H1 (cell line): ENCODE measurements around the gene KLHL14. TPM values are rescaled to one million over a fixed set of nuclear protein-coding genes. Genes with fewer than 3 reads are reported as not detected.

Source experiments
- CTCF ChIA-PET: fragments of 300-600 bp; sonication (Branson Sonifier 250); formaldehyde crosslinking; loops from one replicate; lab custom pipeline; 2021; ENCODE audit not compliant: partially characterized antibody; lab: Charles Lee
- POLR2A ChIA-PET: fragments of 300-600 bp; sonication (Branson Sonifier 250); formaldehyde crosslinking; loops from one replicate; lab custom pipeline; 2021; ENCODE audit warnings: inconsistent platforms; ENCODE audit not compliant: partially characterized antibody; lab: Charles Lee
- DNase-seq, 2 experiments: peaks; one replicate each; pipeline versions ENCODE4 v3.0.0 to v3.0.0-alpha.2; 2010 to 2022; ENCODE audit warnings: low spot score in 2 of 2, low read depth in 1 of 2, mixed read lengths in 1 of 2
- FAIRE-seq: peaks from 2 replicates; lab custom pipeline; 2011; peaks lifted over from hg19 to GRCh38; lab: Jason Lieb, UNC
- H2AFZ ChIP-seq: 2 replicates; pipeline ENCODE4 v1.8.1; 2012; ENCODE audit warnings: low read length, inconsistent platforms
- H2AK5ac ChIP-seq: 2 replicates; pipeline ENCODE4 v1.6.1; 2013; ENCODE audit warnings: low read depth, low read length
- H2BK120ac ChIP-seq: replicated peaks from 2 replicates; pipeline ENCODE3; 2013; ENCODE audit warnings: low read depth, low read length, inconsistent platforms
- H2BK12ac ChIP-seq: 2 replicates; pipeline ENCODE4 v1.6.1; 2013; ENCODE audit warnings: low read depth, low read length
- H2BK15ac ChIP-seq: 2 replicates; pipeline ENCODE4 v1.6.1; 2013; ENCODE audit warnings: low read length
- H2BK20ac ChIP-seq: 2 replicates; pipeline ENCODE4 v1.6.1; 2013; ENCODE audit warnings: low read length
- H2BK5ac ChIP-seq: 2 replicates; pipeline ENCODE4 v1.6.1; 2013; ENCODE audit warnings: low read depth, low read length
- H3K14ac ChIP-seq: 2 replicates; pipeline ENCODE4 v1.6.1; 2013; ENCODE audit warnings: inconsistent platforms; ENCODE audit not compliant: insufficient read length
- H3K18ac ChIP-seq: 2 replicates; pipeline ENCODE4 v1.6.1; 2013; ENCODE audit warnings: low read length; ENCODE audit errors: extremely low read depth
- H3K23ac ChIP-seq: 2 replicates; pipeline ENCODE4 v1.6.1; 2013; ENCODE audit warnings: inconsistent platforms; ENCODE audit not compliant: insufficient read length
- H3K23me2 ChIP-seq: 2 replicates; pipeline ENCODE4 v1.6.1; 2013; ENCODE audit warnings: low read depth, low read length
- H3K27ac ChIP-seq: 2 replicates; pipeline ENCODE4 v1.6.1; 2011; ENCODE audit warnings: low read depth, low read length, inconsistent platforms
- H3K27me3 ChIP-seq, 4 experiments: replicated peaks in 1 of 4; 1 replicate in 1 of 4; 2 replicates in 3 of 4; pipeline versions ENCODE4 v1.6.1 to v1.8.1; 2011 to 2013; ENCODE audit warnings: low read length in 3 of 4, mild to moderate bottlenecking in 3 of 4, inconsistent platforms in 2 of 4, mixed read lengths in 2 of 4, moderate library complexity in 1 of 4; ENCODE audit not compliant: control insufficient read depth in 3 of 4, insufficient read depth in 3 of 4; ENCODE audit errors: extremely low read depth in 1 of 4
- H3K36me3 ChIP-seq, 4 experiments: 2 replicates each; pipeline versions ENCODE4 v1.6.1 to v1.8.1; 2011 to 2013; ENCODE audit warnings: mild to moderate bottlenecking in 4 of 4, low read length in 3 of 4, moderate library complexity in 2 of 4, control low read depth in 1 of 4, inconsistent platforms in 1 of 4; ENCODE audit not compliant: insufficient read depth in 4 of 4, control insufficient read depth in 2 of 4
- H3K4ac ChIP-seq: replicated peaks from 2 replicates; pipeline ENCODE3; 2013; ENCODE audit warnings: low read length, low read depth, mixed read lengths, inconsistent platforms; ENCODE audit not compliant: insufficient read length
- H3K4me1 ChIP-seq, 4 experiments: replicated peaks in 1 of 4; 1 replicate in 1 of 4; 2 replicates in 3 of 4; pipeline versions ENCODE4 v1.6.1 to v1.8.1; 2011 to 2013; ENCODE audit warnings: low read length in 3 of 4, inconsistent platforms in 2 of 4, mixed read lengths in 1 of 4; ENCODE audit not compliant: insufficient read depth in 4 of 4, control insufficient read depth in 3 of 4
- H3K4me2 ChIP-seq, 2 experiments: 2 replicates each; pipeline versions ENCODE4 v1.6.1 to v1.8.1; 2011 to 2013; ENCODE audit warnings: low read depth in 2 of 2, low read length in 2 of 2, control low read depth in 1 of 2, inconsistent platforms in 1 of 2, mild to moderate bottlenecking in 1 of 2; ENCODE audit not compliant: insufficient read depth in 1 of 2
- H3K4me3 ChIP-seq, 4 experiments: fragments of 200-600, 300-600 bp in 1 of 4; sonication (generic), shearing (Covaris generic), sonication (Bioruptor Twin) in 1 of 4; 2 replicates each; pipeline versions ENCODE4 v1.5.1 to v1.8.1; 2011 to 2016; ENCODE audit warnings: low read length in 4 of 4, low read depth in 3 of 4, control low read depth in 2 of 4, inconsistent platforms in 2 of 4, mild to moderate bottlenecking in 2 of 4, mixed read lengths in 1 of 4, moderate library complexity in 1 of 4; ENCODE audit not compliant: insufficient read depth in 2 of 4; ENCODE audit errors: extremely low read depth in 1 of 4
- H3K56ac ChIP-seq: replicated peaks from 2 replicates; pipeline ENCODE3; 2013; ENCODE audit warnings: low read depth, mild to moderate bottlenecking, mixed read lengths, low read length, inconsistent platforms; ENCODE audit not compliant: insufficient read length
- H3K79me1 ChIP-seq: 2 replicates; pipeline ENCODE4 v1.6.1; 2013; ENCODE audit warnings: low read depth, low read length, control low read depth
- H3K79me2 ChIP-seq, 2 experiments: 2 replicates each; pipeline versions ENCODE4 v1.6.1 to v1.8.1; 2012 to 2013; ENCODE audit warnings: low read length in 2 of 2, mild to moderate bottlenecking in 2 of 2, inconsistent platforms in 1 of 2; ENCODE audit not compliant: insufficient read depth in 2 of 2, control insufficient read depth in 1 of 2
- H3K9ac ChIP-seq, 4 experiments: replicated peaks in 1 of 4; 1 replicate in 1 of 4; 2 replicates in 3 of 4; pipeline versions ENCODE4 v1.6.1 to v1.8.1; 2011 to 2013; ENCODE audit warnings: low read depth in 3 of 4, low read length in 3 of 4, control low read depth in 2 of 4, mild to moderate bottlenecking in 2 of 4, moderate library complexity in 2 of 4, inconsistent platforms in 1 of 4; ENCODE audit errors: extremely low read depth in 1 of 4
- H3K9me3 ChIP-seq, 2 experiments: 2 replicates each; pipeline versions ENCODE4 v1.6.1 to v1.8.1; 2012 to 2013; ENCODE audit warnings: mild to moderate bottlenecking in 2 of 2, moderate library complexity in 2 of 2, control low read depth in 1 of 2, inconsistent platforms in 1 of 2, low read depth in 1 of 2, low read length in 1 of 2, mixed read lengths in 1 of 2; ENCODE audit not compliant: insufficient read depth in 2 of 2
- H4K20me1 ChIP-seq, 2 experiments: replicated peaks in 1 of 2; 2 replicates each; pipeline versions ENCODE3 to v1.8.1; 2011 to 2013; ENCODE audit warnings: inconsistent platforms in 2 of 2, low read length in 2 of 2, mild to moderate bottlenecking in 1 of 2; ENCODE audit not compliant: insufficient read depth in 2 of 2, control insufficient read depth in 1 of 2
- H4K5ac ChIP-seq: 2 replicates; pipeline ENCODE4 v1.6.1; 2013; ENCODE audit warnings: low read length, low read depth, mixed read lengths, inconsistent platforms; ENCODE audit not compliant: insufficient read length
- H4K8ac ChIP-seq: 2 replicates; pipeline ENCODE4 v1.8.0; 2013; ENCODE audit warnings: mild to moderate bottlenecking, moderate library complexity, low read length, inconsistent platforms; ENCODE audit not compliant: insufficient read depth; ENCODE audit errors: extremely low read depth
- H4K91ac ChIP-seq: replicated peaks from 2 replicates; pipeline ENCODE3; 2013; ENCODE audit warnings: low read length, mixed read lengths, inconsistent platforms; ENCODE audit not compliant: insufficient read length
- CEBPB ChIP-seq: IDR thresholded peaks from 2 replicates; pipeline ENCODE4 v1.6.1; 2012; ENCODE audit warnings: low read depth, low read length
- SIRT6 ChIP-seq: IDR thresholded peaks from one replicate; pipeline ENCODE4 v1.7.1; 2012; ENCODE audit warnings: low read length, inconsistent platforms
- TAF7 ChIP-seq: optimal IDR thresholded peaks from 2 replicates; pipeline ENCODE3; 2011; ENCODE audit warnings: low read depth, mild to moderate bottlenecking, inconsistent platforms, low read length, moderate library complexity, borderline replicate concordance
- TBP ChIP-seq: IDR thresholded peaks from 2 replicates; pipeline ENCODE4 v1.6.1; 2011; ENCODE audit warnings: low read depth, low read length, improper control_type of control experiment
- TEAD4 ChIP-seq: IDR thresholded peaks from 2 replicates; pipeline ENCODE4 v1.6.1; 2012; ENCODE audit warnings: low read depth, low read length, inconsistent platforms, mixed read lengths
- ZNF274 ChIP-seq: IDR thresholded peaks from 2 replicates; pipeline ENCODE4 v1.7.0; 2012; ENCODE audit warnings: low read length, borderline replicate concordance; ENCODE audit errors: extremely low read depth
- WGBS, 2 experiments: shearing (Covaris generic) in 1 of 2; methylation state at CpG; one replicate each; pipeline versions ENCODE4 v1.1.6 to v1.1.7; 2013 to 2015; ENCODE audit warnings: low lambda C conversion rate in 2 of 2, mixed read lengths in 2 of 2, inconsistent platforms in 1 of 2, low coverage in 1 of 2, missing lambda C conversion rate in 1 of 2; ENCODE audit not compliant: insufficient replicate concordance in 2 of 2, insufficient coverage in 1 of 2, insufficient read length in 1 of 2; ENCODE audit errors: extremely low coverage in 1 of 2, missing lambda C conversion rate in 1 of 2; 5-methylcytosine and 5-hydroxymethylcytosine counted together
- polyA plus RNA-seq, 7 experiments: library from polyadenylated mRNA; depleted of rRNA in 3 of 7; stranded (reverse) in 5 of 7; unstranded in 2 of 7; fragments of >200 nt in 5 of 7; fragments of 200-250 nt in 2 of 7; gene quantifications; 1 replicate in 5 of 7; 2 replicates in 1 of 7; 4 replicates in 1 of 7; pipeline versions ENCODE4 v1.2.1 to v1.2.3, GENCODE V29; 2011 to 2013; ENCODE audit warnings: missing spikeins in 2 of 7, mixed read lengths in 2 of 7
- total RNA-seq: library from RNA; stranded (reverse); fragmentation: NEBNext Ultra II Directional; extraction: Animal tissue kit (Norgen Biotek cat#: 25700); gene quantifications from 2 replicates; pipeline ENCODE4 v1.2.1, GENCODE V29; 2021
- TF ChIP-seq, protein P1 (sequence below): IDR thresholded peaks from 2 replicates; pipeline ENCODE4 v1.6.1; 2012; ENCODE audit warnings: inconsistent platforms

The KLHL14 gene
- total and polyA plus RNA-seq, 2 of the 8 experiments (the other 6 are each of a cell fraction or from before 2014, with no cell fraction given), result 1.1 to 1.2 TPM

- H4K5ac ChIP-seq, result no peak overlapping the region
- H3K23ac ChIP-seq, result no peak overlapping the region
- no peak overlapping the region for H4K8ac ChIP-seq
- no peaks in the 10 kb centered on the region for H4K20me1 ChIP-seq
- no peak overlapping the region for H2BK5ac ChIP-seq
- ChIA-PET POLR2A (no interaction called here), CTCF (interaction anchor here (0.5 to 1.7 kb wide), 5 partner anchors 13 to 483 kb away, joined by 3 to 4 read pairs (median 4); no protein-coding TSS in a partner anchor)
- H3K14ac ChIP-seq, result no peak overlapping the region
- H3K36me3 ChIP-seq, result no peaks in the 10 kb centered on the region
- no peak overlapping the region for H3K9ac ChIP-seq
- H3K79me2 ChIP-seq, result no peaks in the 10 kb centered on the region
- H2AK5ac ChIP-seq, result no peak overlapping the region
- FAIRE-seq, result no peak
- no peak overlapping the region for H3K56ac ChIP-seq
- H3K18ac ChIP-seq, result no peak overlapping the region
- no peak overlapping the region for H3K4me2 ChIP-seq
- H4K91ac ChIP-seq, result no peak overlapping the region
- no peak overlapping the region for H2AFZ ChIP-seq
- no peak overlapping the region for H2BK15ac ChIP-seq
- WGBS, 2 experiments, result 91% methylated on average over 2 of the region's 2 CpGs; no CpG with 5 or more reads in 1 of the 2 experiments
- no peak overlapping the region for H3K27ac ChIP-seq
- TF ChIP-seq CEBPB (no peak), TAF7 (no peak), ZNF274 (no peak), TEAD4 (no peak), TBP (no peak), SIRT6 (no peak)
- TF ChIP-seq, protein P1, sequence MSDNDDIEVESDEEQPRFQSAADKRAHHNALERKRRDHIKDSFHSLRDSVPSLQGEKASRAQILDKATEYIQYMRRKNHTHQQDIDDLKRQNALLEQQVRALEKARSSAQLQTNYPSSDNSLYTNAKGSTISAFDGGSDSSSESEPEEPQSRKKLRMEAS, result no peak
- TF ChIP-seq, all 59 proteins: peak for 0
- no peak overlapping the region for H2BK120ac ChIP-seq
- H3K4me1 ChIP-seq, result no peaks in the 10 kb centered on the region
- H2BK12ac ChIP-seq, result no peak overlapping the region
- H3K9me3 ChIP-seq, result no peaks in the 10 kb centered on the region
- no peak overlapping the region for H3K4ac ChIP-seq
- H3K4me3 ChIP-seq, result no peak overlapping the region
- H2BK20ac ChIP-seq, result no peak overlapping the region
- H3K79me1 ChIP-seq, result no peaks in the 10 kb centered on the region
- H3K27me3 ChIP-seq, result no peaks in the 10 kb centered on the region
- DNase-seq, result no peak
- H3K23me2 ChIP-seq, result no peaks in the 10 kb centered on the region
These were observed 61.0 kb downstream of the KLHL14 start for GRCh38 chr18:32711862-32712261.
